Measurements from ENCODE around the gene CLIP2.
"Not testable (repeated sequence)": the region's sequence is repeated elsewhere in the genome, so short reads cannot be mapped to it uniquely, and the experiment has no call there.

CLIP2 gene

GRCh38 chr7:74418076-74418475, 128.9 kb downstream of the CLIP2 start:
- no peak for DNase-seq (ENCODE audit: low spot score)
- H3K27ac ChIP-seq = no peak overlapping the region
- H3K4me3 ChIP-seq = no peak overlapping the region
- TF ChIP-seq CTCF (IDR thresholded peaks at IDR 0.05) = no peak

GRCh38 chr7:74418538-74418937, 129.3 kb downstream of the CLIP2 start:
- TF ChIP-seq CTCF (IDR thresholded peaks at IDR 0.05) = no peak
- Histone ChIP-seq H3K27ac (no peak overlapping the region), H3K4me3 (no peak overlapping the region)
- DNase-seq (ENCODE audit: low spot score) = no peak

GRCh38 chr7:74419232-74419631, 130.0 kb downstream of the CLIP2 start:
- not testable (repeated sequence) for H3K27ac ChIP-seq; DNase-seq (ENCODE audit: low spot score); H3K4me3 ChIP-seq

- no peak for DNase-seq (ENCODE audit: low spot score)
- H3K4me3 ChIP-seq = no peak overlapping the region
- TF ChIP-seq CTCF (IDR thresholded peaks at IDR 0.05) = no peak
- no peak overlapping the region for H3K27ac ChIP-seq
Measured at GRCh38 chr7:74420006-74420405, 130.8 kb downstream of the CLIP2 start.

GRCh38 chr7:74424291-74424880, 135.2 kb downstream of the CLIP2 start:
- no peak overlapping the region for H3K4me3 ChIP-seq
- no peak for TF ChIP-seq CTCF (IDR thresholded peaks at IDR 0.05)
- no peak overlapping the region for H3K27ac ChIP-seq
- no peak for DNase-seq (ENCODE audit: low spot score)

GRCh38 chr7:74428023-74428422, 138.8 kb downstream of the CLIP2 start:
- DNase-seq (ENCODE audit: low spot score) = no peak
- Histone ChIP-seq H3K27ac (no peak overlapping the region), H3K4me3 (no peak overlapping the region)
- no peak for TF ChIP-seq CTCF (IDR thresholded peaks at IDR 0.05)

- DNase-seq (ENCODE audit: low spot score) = no peak
- Histone ChIP-seq H3K27ac (no peak overlapping the region), H3K4me3 (no peak overlapping the region)
- TF ChIP-seq CTCF (IDR thresholded peaks at IDR 0.05) = no peak
Measured at GRCh38 chr7:74429153-74429747, 140.0 kb downstream of the CLIP2 start.

- H3K27ac ChIP-seq; DNase-seq (ENCODE audit: low spot score); H3K4me3 ChIP-seq: not testable (repeated sequence)
Measured at GRCh38 chr7:74430409-74430808, 141.2 kb downstream of the CLIP2 start.

Measured in coronary artery (tissue), 2 donors.